OCI-LY3 (cell line): ENCODE results near the gene KLHL40.

Source experiments
- EZH2phosphoT487 ChIP-seq: fragments of 200-600 bp; shearing (Covaris generic); IDR thresholded peaks from 2 replicates; pipeline ENCODE4 v1.6.1; 2018; ENCODE audit warnings: antibody characterized with exemption, mixed run types, low read depth
- TF ChIP-seq, protein P1 (sequence below): fragments of 200-600, 300-600 bp; sonication (generic); IDR thresholded peaks from 2 replicates; pipeline ENCODE4 v1.5.1; 2014; ENCODE audit warnings: antibody characterized with exemption, low read length, low read depth

DNA sequence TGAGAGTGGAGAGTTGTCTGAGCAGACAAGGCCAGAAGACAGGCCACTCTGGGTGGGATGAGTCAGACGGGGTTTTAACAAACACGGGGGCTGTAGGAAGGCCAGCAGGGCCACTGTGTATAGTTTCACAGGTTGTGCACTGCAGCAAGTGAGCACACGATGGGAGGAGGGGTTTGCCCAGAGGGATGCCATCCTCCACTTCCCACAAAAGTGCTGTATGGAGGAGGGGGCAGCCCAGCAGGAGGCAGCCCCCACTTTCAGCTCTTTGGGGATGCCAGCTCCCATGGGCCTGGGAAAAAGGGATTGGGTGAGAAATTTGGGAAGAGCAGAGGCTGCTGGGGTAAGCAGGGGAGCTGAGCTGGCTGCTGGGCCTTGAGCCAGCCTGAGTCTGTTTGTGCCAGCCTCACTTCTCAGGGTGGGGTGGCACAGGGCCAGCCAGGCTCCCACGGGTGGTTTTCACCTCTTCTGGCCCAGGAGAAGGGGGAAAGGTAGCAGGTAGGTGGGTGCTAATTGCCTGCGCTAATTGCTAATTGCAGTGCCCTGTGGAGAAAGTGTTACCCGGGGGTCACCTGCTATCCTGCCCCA is 25.1 kb upstream of the KLHL40 start:
- TF ChIP-seq, protein P1, sequence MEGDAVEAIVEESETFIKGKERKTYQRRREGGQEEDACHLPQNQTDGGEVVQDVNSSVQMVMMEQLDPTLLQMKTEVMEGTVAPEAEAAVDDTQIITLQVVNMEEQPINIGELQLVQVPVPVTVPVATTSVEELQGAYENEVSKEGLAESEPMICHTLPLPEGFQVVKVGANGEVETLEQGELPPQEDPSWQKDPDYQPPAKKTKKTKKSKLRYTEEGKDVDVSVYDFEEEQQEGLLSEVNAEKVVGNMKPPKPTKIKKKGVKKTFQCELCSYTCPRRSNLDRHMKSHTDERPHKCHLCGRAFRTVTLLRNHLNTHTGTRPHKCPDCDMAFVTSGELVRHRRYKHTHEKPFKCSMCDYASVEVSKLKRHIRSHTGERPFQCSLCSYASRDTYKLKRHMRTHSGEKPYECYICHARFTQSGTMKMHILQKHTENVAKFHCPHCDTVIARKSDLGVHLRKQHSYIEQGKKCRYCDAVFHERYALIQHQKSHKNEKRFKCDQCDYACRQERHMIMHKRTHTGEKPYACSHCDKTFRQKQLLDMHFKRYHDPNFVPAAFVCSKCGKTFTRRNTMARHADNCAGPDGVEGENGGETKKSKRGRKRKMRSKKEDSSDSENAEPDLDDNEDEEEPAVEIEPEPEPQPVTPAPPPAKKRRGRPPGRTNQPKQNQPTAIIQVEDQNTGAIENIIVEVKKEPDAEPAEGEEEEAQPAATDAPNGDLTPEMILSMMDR: no peak
- no peak for TF ChIP-seq EZH2phosphoT487
